Mammary microvascular endothelial cell (primary cell): Measurements from ENCODE around the gene TRAM2. TPM values are rescaled to one million over a fixed set of nuclear protein-coding genes. Genes with fewer than 3 reads are reported as not detected.

Experiments
- total RNA-seq: library from RNA; depleted of rRNA; stranded (reverse); fragments of >200 nt; gene quantifications from 2 replicates; pipeline ENCODE4 v1.2.3, GENCODE V29; 2015

The TRAM2 gene, protein sequence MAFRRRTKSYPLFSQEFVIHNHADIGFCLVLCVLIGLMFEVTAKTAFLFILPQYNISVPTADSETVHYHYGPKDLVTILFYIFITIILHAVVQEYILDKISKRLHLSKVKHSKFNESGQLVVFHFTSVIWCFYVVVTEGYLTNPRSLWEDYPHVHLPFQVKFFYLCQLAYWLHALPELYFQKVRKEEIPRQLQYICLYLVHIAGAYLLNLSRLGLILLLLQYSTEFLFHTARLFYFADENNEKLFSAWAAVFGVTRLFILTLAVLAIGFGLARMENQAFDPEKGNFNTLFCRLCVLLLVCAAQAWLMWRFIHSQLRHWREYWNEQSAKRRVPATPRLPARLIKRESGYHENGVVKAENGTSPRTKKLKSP
- 61.4 and 62.4 TPM in 2 replicates for total RNA-seq

DNA sequence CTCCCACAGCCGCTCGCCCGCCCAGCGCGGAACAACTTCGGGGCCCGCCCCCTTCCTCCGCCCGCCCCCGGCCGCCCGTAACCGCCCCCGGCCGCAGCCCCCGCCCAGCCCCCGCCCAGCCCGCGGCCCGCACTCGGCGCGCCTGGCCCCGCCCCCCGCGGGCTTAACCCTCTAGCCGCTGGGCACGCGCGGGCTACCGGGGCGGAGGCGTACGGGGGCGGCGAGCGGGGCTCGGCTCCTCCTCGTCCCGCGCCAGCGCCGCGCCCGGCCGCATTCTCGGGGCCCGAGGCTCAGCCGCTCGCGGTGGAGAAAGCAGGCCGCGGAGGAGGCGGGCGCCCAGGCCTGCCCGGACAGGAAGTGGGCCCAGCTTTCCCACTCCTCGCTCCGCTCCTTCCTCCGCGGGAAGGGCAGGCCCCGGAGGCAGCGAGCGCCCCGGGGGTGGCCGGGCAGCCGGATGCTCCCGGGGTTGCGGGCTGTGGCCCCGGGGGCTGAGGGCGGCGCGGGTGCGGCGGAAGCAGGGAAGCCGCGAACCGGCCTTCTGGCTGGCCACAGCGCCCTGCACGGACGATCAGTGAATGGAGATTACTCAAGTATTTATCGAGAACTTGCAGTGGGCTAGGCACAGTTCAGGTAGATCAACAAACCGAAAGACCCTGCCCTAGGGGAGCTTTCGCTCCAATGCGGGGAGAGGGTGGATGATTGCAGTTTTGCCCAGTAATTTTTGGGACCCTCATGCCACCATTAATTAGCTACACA lies at the start of gene TRAM2:
TRAM2 (minus strand) TSS at position 39 of the 756 bp plus-strand sequence. CDS start 145 bp downstream, outside the sequence.

Other genes with a start within 250 kb of the TRAM2 start
- gene PAQR8, start 214.9 kb downstream of the TRAM2 start, total RNA-seq, result 5.8 and 6.7 TPM in 2 replicates
- 12.6 and 12.9 TPM in 2 replicates for gene EFHC1, start 156.7 kb downstream of the TRAM2 start, total RNA-seq
- gene TMEM14A, start 94.1 kb upstream of the TRAM2 start, total RNA-seq, result 39.9 and 52.3 TPM in 2 replicates
- not detected in 2 replicates for gene GSTA2, start 186.4 kb upstream of the TRAM2 start, total RNA-seq
- gene GSTA1, start 226.8 kb upstream of the TRAM2 start, total RNA-seq, result not detected in 2 replicates